Thyroid gland (tissue), 4 donors: ENCODE data around the gene CHCHD6.

ENCODE experiments used
- CTCF ChIP-seq, 6 experiments: fragments of 200-600 bp in 3 of 6; fragments of 450-650 bp in 3 of 6; sonication (generic) in 3 of 6; IDR thresholded peaks; one replicate each; pipeline ENCODE4 v1.5.1; 2016 to 2019; ENCODE audit warnings: antibody characterized with exemption in 6 of 6, mild to moderate bottlenecking in 2 of 6, inconsistent platforms in 1 of 6, moderate library complexity in 1 of 6
- POLR2A ChIP-seq, 2 donors: fragments of 450-650 bp; IDR thresholded peaks; one replicate each; pipeline ENCODE4 v1.6.1; 2017; ENCODE audit warnings: antibody characterized with exemption in 2 of 2, mild to moderate bottlenecking in 2 of 2, moderate library complexity in 1 of 2

GRCh38 chr3:126773167-126773566 lies 69.1 kb downstream of the CHCHD6 start:
- TF ChIP-seq CTCF (IDR thresholded peaks at IDR 0.05) (no peak), POLR2A (IDR thresholded peaks at IDR 0.05) (no peak)
